Smooth muscle cell (in vitro differentiated cells): ENCODE measurements around the gene CD163. TPM values are rescaled to one million over a fixed set of nuclear protein-coding genes. Genes with fewer than 3 reads are reported as not detected.

Experiments used
- DNase-seq: peaks from one replicate; lab custom pipeline; 2025; ENCODE audit not compliant: unreplicated experiment; lab: John Stamatoyannopoulos, UW
- H2AFZ ChIP-seq: fragments of 200-600 bp; sonication (generic); 2 replicates; pipeline ENCODE4 v1.6.0; 2016; ENCODE audit warnings: antibody characterized with exemption, low read depth, mild to moderate bottlenecking
- H3F3A ChIP-seq: fragments of 200-600 bp; sonication (generic); 2 replicates; pipeline ENCODE4 v1.6.0; 2017; ENCODE audit warnings: antibody characterized with exemption, low read depth
- H3K27ac ChIP-seq: fragments of 200-600 bp; sonication (generic); 2 replicates; pipeline ENCODE4 v1.5.1; 2016; ENCODE audit warnings: low read depth, mild to moderate bottlenecking
- H3K27me3 ChIP-seq: fragments of 200-600 bp; sonication (generic); 2 replicates; pipeline ENCODE4 v1.6.1; 2016; ENCODE audit warnings: low read depth, mild to moderate bottlenecking
- H3K36me3 ChIP-seq: fragments of 200-600 bp; sonication (generic); 2 replicates; pipeline ENCODE4 v1.5.1; 2016; ENCODE audit warnings: low read depth
- H3K4me1 ChIP-seq: fragments of 200-600 bp; sonication (generic); 2 replicates; pipeline ENCODE4 v1.5.1; 2016; ENCODE audit warnings: low read depth
- H3K4me2 ChIP-seq: fragments of 200-600 bp; sonication (generic); 2 replicates; pipeline ENCODE4 v1.6.0; 2016; ENCODE audit warnings: mild to moderate bottlenecking
- H3K4me3 ChIP-seq: fragments of 200-600 bp; sonication (generic); 2 replicates; pipeline ENCODE4 v1.5.1; 2016; ENCODE audit warnings: mild to moderate bottlenecking
- H3K79me2 ChIP-seq: fragments of 200-600 bp; sonication (generic); 2 replicates; pipeline ENCODE4 v1.6.0; 2016; ENCODE audit warnings: low read depth, mild to moderate bottlenecking
- H3K9ac ChIP-seq: fragments of 200-600 bp; sonication (generic); 2 replicates; pipeline ENCODE4 v1.6.0; 2016; ENCODE audit warnings: low read depth
- H3K9me3 ChIP-seq: fragments of 200-600 bp; sonication (generic); replicated peaks from 2 replicates; pipeline ENCODE4 v1.5.1; 2016; ENCODE audit warnings: low read depth
- H4K20me1 ChIP-seq: fragments of 200-600 bp; sonication (generic); 2 replicates; pipeline ENCODE4 v1.6.0; 2016; ENCODE audit warnings: low read depth
- CTCF ChIP-seq: fragments of 200-600 bp; sonication (generic); IDR thresholded peaks from 2 replicates; pipeline ENCODE4 v1.5.1; 2017; ENCODE audit warnings: borderline replicate concordance, mild to moderate bottlenecking, antibody characterized with exemption; ENCODE audit not compliant: insufficient read depth, poor library complexity, severe bottlenecking
- WGBS: methylation state at CpG from one replicate; pipeline ENCODE4 v1.1.7; 2016; ENCODE audit warnings: low lambda C conversion rate; 5-methylcytosine and 5-hydroxymethylcytosine counted together
- polyA plus RNA-seq: library from polyadenylated mRNA; unstranded; fragments of >200 nt; fragmentation: Nextera tagmentation; extraction: Ambion mirVana; gene quantifications from 2 replicates; pipeline ENCODE4 v1.2.1, GENCODE V29; 2016
- total RNA-seq: library from RNA; depleted of rRNA; stranded (reverse); fragments of >200 nt; gene quantifications from 2 replicates; pipeline ENCODE4 v1.2.3, GENCODE V29; 2014

The CD163 gene
- total and polyA plus RNA-seq, 2 experiments from 2014 or later = not detected

DNA sequence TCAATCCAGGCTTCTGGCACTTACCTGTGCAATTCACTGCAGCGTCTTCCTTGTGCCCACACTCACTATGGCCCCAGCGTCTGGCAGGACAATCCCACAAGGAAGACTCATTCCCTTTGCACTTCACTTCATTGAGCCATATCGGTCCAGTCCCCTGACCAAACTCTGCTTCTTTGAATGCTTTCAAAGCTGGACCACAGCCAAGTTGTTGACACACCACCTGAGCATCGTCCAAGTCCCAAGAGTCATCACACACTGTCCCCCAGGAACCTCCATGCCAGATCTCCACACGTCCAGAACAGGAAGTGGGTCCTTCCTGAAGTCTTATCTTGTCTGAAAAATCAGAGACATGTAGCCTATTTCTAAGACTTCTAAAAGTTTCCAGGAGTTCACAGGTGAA is 20.2 kb downstream of the CD163 start:
- no peak for DNase-seq
- 79% methylated on average over 5 of the region's 5 CpGs for WGBS
- H3K9me3 ChIP-seq = no peaks in the 10 kb centered on the region
- no peaks in the 10 kb centered on the region for H3K4me1 ChIP-seq
- no peaks in the 10 kb centered on the region for H3F3A ChIP-seq
- H3K9ac ChIP-seq = no peak overlapping the region
- no peaks in the 10 kb centered on the region for H3K79me2 ChIP-seq
- no peaks in the 10 kb centered on the region for H3K27me3 ChIP-seq
- no peak overlapping the region for H2AFZ ChIP-seq
- H3K4me2 ChIP-seq = no peak overlapping the region
- H3K4me3 ChIP-seq = no peak overlapping the region
- no peak for TF ChIP-seq CTCF
- H3K36me3 ChIP-seq = no peaks in the 10 kb centered on the region
- H3K27ac ChIP-seq = no peak overlapping the region
- H4K20me1 ChIP-seq = no peaks in the 10 kb centered on the region

DNA sequence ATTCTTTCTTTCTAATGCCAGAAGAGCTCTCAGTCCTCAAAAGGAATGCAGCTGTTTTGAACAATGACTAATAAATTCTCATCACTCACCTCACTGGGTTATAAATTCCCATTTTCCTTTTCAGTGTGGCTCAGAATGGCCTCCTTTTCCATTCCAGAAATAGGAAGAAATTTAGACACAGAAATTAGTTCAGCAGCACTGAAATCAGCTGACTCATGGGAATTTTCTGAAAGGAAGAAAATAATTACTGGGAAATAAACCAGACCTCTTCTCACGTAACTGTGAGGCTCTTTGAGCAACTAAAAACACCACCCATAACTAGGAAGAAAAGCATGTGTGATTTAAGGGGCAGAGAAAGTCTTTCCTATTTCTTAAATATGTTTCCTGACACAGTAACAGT is 23.8 kb downstream of the CD163 start:
- no peak overlapping the region for H3K27ac ChIP-seq
- no peaks in the 10 kb centered on the region for H3K27me3 ChIP-seq
- H3F3A ChIP-seq = no peaks in the 10 kb centered on the region
- no peaks in the 10 kb centered on the region for H3K9me3 ChIP-seq
- H2AFZ ChIP-seq = no peak overlapping the region
- no peak for TF ChIP-seq CTCF
- H3K79me2 ChIP-seq = no peaks in the 10 kb centered on the region
- no peaks in the 10 kb centered on the region for H3K4me1 ChIP-seq
- H3K4me3 ChIP-seq = no peak overlapping the region
- no peak overlapping the region for H3K4me2 ChIP-seq
- no peak for DNase-seq
- WGBS = 9% methylated on average over 1 of the region's 1 CpG
- H3K9ac ChIP-seq = no peak overlapping the region
- H4K20me1 ChIP-seq = no peaks in the 10 kb centered on the region
- no peaks in the 10 kb centered on the region for H3K36me3 ChIP-seq

GRCh38 chr12:7472060-7472459 is 31.5 kb downstream of the CD163 start:
- no peaks in the 10 kb centered on the region for H3K27me3 ChIP-seq
- H3F3A ChIP-seq = no peaks in the 10 kb centered on the region
- H3K4me3 ChIP-seq = no peak overlapping the region
- H4K20me1 ChIP-seq = no peaks in the 10 kb centered on the region
- no peak overlapping the region for H2AFZ ChIP-seq
- no peak for TF ChIP-seq CTCF
- H3K9ac ChIP-seq = no peak overlapping the region
- H3K36me3 ChIP-seq = no peaks in the 10 kb centered on the region
- H3K9me3 ChIP-seq = no peaks in the 10 kb centered on the region
- no peak overlapping the region for H3K4me2 ChIP-seq
- no peaks in the 10 kb centered on the region for H3K4me1 ChIP-seq
- 95% methylated on average over 6 of the region's 6 CpGs for WGBS
- DNase-seq = no peak
- no peaks in the 10 kb centered on the region for H3K79me2 ChIP-seq
- no peak overlapping the region for H3K27ac ChIP-seq

- Histone ChIP-seq H3K36me3 (no peaks in the 10 kb centered on the region), H3K27ac (no peak overlapping the region), H3K4me1 (no peaks in the 10 kb centered on the region), H3K79me2 (no peaks in the 10 kb centered on the region), H3K9ac (no peak overlapping the region), H3K27me3 (no peaks in the 10 kb centered on the region), H2AFZ (no peak overlapping the region), H4K20me1 (no peaks in the 10 kb centered on the region), H3K4me3 (no peak overlapping the region), H3K4me2 (no peak overlapping the region), H3K9me3 (no peaks in the 10 kb centered on the region), H3F3A (no peaks in the 10 kb centered on the region)
- 69% methylated on average over 7 of the region's 7 CpGs for WGBS
- TF ChIP-seq CTCF = peak; percentile 81
- DNase-seq = no peak
Observed at GRCh38 chr12:7460375-7461259, 43.0 kb downstream of the CD163 start.
